Rectal smooth muscle tissue (tissue), 1 donor: ENCODE measurements around the gene SMARCC2.

Experiments used
- H3K27ac ChIP-seq: one replicate; pipeline ENCODE4 v1.7.0; 2013; ENCODE audit warnings: low read depth, low read length, inconsistent platforms
- H3K27me3 ChIP-seq: one replicate; pipeline ENCODE4 v1.7.0; 2013; ENCODE audit warnings: low read length; ENCODE audit not compliant: control insufficient read depth, insufficient read depth
- H3K36me3 ChIP-seq: one replicate; pipeline ENCODE4 v1.7.0; 2013; ENCODE audit warnings: low read length; ENCODE audit not compliant: control insufficient read depth, insufficient read depth
- H3K4me1 ChIP-seq: one replicate; pipeline ENCODE4 v1.7.0; 2013; ENCODE audit warnings: low read length; ENCODE audit not compliant: control insufficient read depth, insufficient read depth
- H3K4me3 ChIP-seq: one replicate; pipeline ENCODE4 v1.7.0; 2013; ENCODE audit warnings: low read length
- H3K9ac ChIP-seq: one replicate; pipeline ENCODE4 v1.7.0; 2013; ENCODE audit warnings: low read length

SMARCC2 gene

GRCh38 chr12:56129942-56130495, 59.3 kb downstream of the SMARCC2 start:
- Histone ChIP-seq H3K36me3 (peaks cover 30% of the 10 kb centered on the region), H3K9ac (no peak overlapping the region), H3K4me3 (peak overlapping the region; percentile 94), H3K27ac (peak overlapping the region; percentile 95), H3K4me1 (peaks cover 19% of the 10 kb centered on the region), H3K27me3 (no peaks in the 10 kb centered on the region)

GRCh38 chr12:56129206-56129941, 59.9 kb downstream of the SMARCC2 start:
- peaks cover 30% of the 10 kb centered on the region for H3K36me3 ChIP-seq
- H3K27ac ChIP-seq = peak overlapping the region; percentile 95
- peak overlapping the region; percentile 77 for H3K9ac ChIP-seq
- H3K4me1 ChIP-seq = peaks cover 19% of the 10 kb centered on the region
- peak overlapping the region; percentile 94 for H3K4me3 ChIP-seq
- no peaks in the 10 kb centered on the region for H3K27me3 ChIP-seq

GRCh38 chr12:56128670-56129205, 60.5 kb downstream of the SMARCC2 start:
- Histone ChIP-seq H3K36me3 (peaks cover 24% of the 10 kb centered on the region), H3K27me3 (no peaks in the 10 kb centered on the region), H3K9ac (peak overlapping the region; percentile 77), H3K4me3 (peak overlapping the region; percentile 94), H3K4me1 (peaks cover 19% of the 10 kb centered on the region), H3K27ac (peak overlapping the region; percentile 95)

- H3K9ac ChIP-seq = peak within 1 kb of the TSS; percentile 77
- no peaks in the 10 kb centered on the region for H3K27me3 ChIP-seq
- H3K27ac ChIP-seq = peak within 1 kb of the TSS; percentile 95
- H3K36me3 ChIP-seq = peaks cover 18% of the 10 kb centered on the region
- peak within 1 kb of the TSS; percentile 94 for H3K4me3 ChIP-seq
- peaks cover 19% of the 10 kb centered on the region for H3K4me1 ChIP-seq
Observed at GRCh38 chr12:56127888-56128669, 61.2 kb downstream of the SMARCC2 start, which contains the start of gene ESYT1. TSS of gene ESYT1 (plus strand) at chr12:56128267. CDS start at chr12:56128320, 53 bp downstream.

GRCh38 chr12:56127485-56127887, 61.8 kb downstream of the SMARCC2 start:
- H3K36me3 ChIP-seq = peaks cover 14% of the 10 kb centered on the region
- peak overlapping the region; percentile 70 for H3K27ac ChIP-seq
- H3K4me1 ChIP-seq = peaks cover 24% of the 10 kb centered on the region
- H3K4me3 ChIP-seq = peak overlapping the region; percentile 46
- no peaks in the 10 kb centered on the region for H3K27me3 ChIP-seq
- no peak overlapping the region for H3K9ac ChIP-seq

- Histone ChIP-seq H3K36me3 (peaks cover 7% of the 10 kb centered on the region), H3K27ac (peak overlapping the region; percentile 70), H3K9ac (no peak overlapping the region), H3K4me3 (peak overlapping the region; percentile 46), H3K4me1 (peaks cover 28% of the 10 kb centered on the region), H3K27me3 (no peaks in the 10 kb centered on the region)
Observed at GRCh38 chr12:56126732-56127239, 62.5 kb downstream of the SMARCC2 start.

DNA sequence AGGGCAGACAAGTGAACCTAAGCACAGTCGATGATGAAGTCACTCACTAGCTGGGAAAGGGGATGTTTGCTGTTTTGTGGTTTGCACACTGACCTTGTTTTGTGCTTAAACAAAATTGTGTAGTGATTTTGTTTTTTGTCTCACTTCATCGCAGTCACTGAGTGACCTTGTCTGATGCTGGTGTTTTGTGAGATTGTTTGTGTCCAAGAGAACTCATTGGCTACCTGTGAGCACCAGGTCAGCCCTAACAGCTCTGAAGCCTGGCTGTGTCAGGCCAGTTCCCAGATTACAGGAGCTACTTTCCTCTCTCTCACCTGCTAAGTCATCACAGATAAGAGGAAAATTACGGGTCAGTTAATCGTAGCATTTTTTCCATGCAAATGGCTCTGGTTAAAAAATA, 65.2 kb downstream of the SMARCC2 start:
- Histone ChIP-seq H3K4me1 (peaks cover 31% of the 10 kb centered on the region), H3K27ac (no peak overlapping the region), H3K9ac (no peak overlapping the region), H3K4me3 (no peak overlapping the region), H3K27me3 (no peaks in the 10 kb centered on the region), H3K36me3 (peaks cover 12% of the 10 kb centered on the region)

DNA sequence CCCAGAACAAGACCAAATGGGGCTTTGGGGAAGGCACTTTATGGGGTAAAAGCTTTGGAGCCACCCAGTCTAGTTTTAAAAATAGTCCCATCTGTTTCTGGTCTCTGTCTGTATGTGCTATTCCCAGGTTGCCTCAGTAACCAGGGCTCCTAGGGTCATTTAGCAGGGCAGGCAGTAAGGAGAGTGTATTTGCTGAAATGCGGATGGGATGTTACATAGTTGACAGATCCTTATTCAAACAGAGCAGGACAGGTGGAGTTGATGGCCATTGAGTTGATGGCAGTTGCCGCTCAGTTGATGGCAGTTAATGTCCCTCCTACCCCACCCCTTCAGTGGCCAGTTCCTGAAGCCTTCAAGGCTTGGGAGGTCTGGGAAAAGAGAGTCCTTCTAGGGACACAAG, 66.6 kb downstream of the SMARCC2 start:
- peaks cover 40% of the 10 kb centered on the region for H3K4me1 ChIP-seq
- H3K27me3 ChIP-seq = no peaks in the 10 kb centered on the region
- H3K4me3 ChIP-seq = no peak overlapping the region
- H3K9ac ChIP-seq = no peak overlapping the region
- peaks cover 12% of the 10 kb centered on the region for H3K36me3 ChIP-seq
- no peak overlapping the region for H3K27ac ChIP-seq

GRCh38 chr12:56121204-56121870, 67.9 kb downstream of the SMARCC2 start:
- no peaks in the 10 kb centered on the region for H3K27me3 ChIP-seq
- no peak overlapping the region for H3K4me3 ChIP-seq
- H3K27ac ChIP-seq = no peak overlapping the region
- no peak overlapping the region for H3K9ac ChIP-seq
- H3K36me3 ChIP-seq = peaks cover 12% of the 10 kb centered on the region
- H3K4me1 ChIP-seq = peaks cover 30% of the 10 kb centered on the region

DNA sequence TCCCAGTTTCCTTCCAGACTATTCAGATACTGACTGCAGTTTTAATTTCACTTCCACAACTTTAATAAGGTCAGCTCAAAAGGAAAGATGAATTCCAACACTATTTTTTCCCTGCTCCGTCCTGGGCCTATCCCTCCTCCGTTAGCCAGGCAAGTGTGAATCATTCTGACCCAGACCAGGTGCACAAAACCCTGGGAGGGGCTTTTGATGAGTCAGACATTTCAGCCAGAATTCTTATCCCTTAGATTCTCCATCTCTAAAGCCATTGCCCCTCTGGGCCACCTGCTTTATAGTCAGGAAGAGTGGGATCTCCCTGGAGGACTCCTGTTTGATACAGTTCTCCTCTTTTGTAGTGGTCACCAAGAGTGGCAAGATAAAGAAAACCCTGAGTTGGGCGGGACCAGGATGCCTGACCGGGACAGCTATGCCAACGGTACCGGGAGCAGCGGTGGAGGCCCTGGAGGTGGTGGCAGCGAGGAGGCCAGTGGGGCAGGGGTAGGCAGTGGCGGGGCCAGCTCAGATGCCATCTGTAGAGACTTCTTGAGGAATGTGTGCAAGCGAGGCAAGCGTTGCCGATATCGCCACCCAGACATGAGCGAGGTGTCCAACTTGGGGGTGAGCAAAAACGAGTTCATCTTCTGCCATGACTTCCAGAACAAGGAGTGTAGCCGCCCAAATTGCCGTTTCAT, 69.0 kb downstream of the SMARCC2 start:
- Histone ChIP-seq H3K4me1 (peaks cover 26% of the 10 kb centered on the region), H3K36me3 (peaks cover 12% of the 10 kb centered on the region), H3K27ac (peak overlapping the region; percentile 91), H3K9ac (no peak overlapping the region), H3K27me3 (no peaks in the 10 kb centered on the region), H3K4me3 (no peak overlapping the region)

DNA sequence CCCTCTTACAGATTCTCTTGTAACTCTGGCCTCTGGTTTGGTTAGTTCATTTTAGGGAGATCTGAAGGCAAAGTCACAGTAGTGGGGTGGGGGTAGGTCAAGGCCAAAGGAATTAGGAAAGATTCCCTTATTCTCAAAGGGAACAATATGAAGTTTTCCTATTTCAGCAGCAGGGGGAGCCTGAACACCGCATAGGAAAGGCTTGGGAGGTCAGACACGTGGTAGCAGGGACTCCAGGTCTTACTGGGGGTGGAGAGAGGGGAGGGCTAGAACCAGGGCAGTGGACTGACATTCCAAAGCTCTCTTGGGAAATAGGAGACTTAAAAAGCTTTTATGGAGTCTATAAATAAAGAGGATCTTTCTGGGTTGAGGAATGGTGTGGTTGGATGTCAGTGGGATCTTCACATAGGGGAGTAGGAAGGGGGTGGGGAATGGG, 69.9 kb downstream of the SMARCC2 start:
- peaks cover 12% of the 10 kb centered on the region for H3K36me3 ChIP-seq
- H3K4me1 ChIP-seq = peaks cover 26% of the 10 kb centered on the region
- no peak overlapping the region for H3K9ac ChIP-seq
- peak overlapping the region; percentile 86 for H3K4me3 ChIP-seq
- H3K27me3 ChIP-seq = no peaks in the 10 kb centered on the region
- peak overlapping the region; percentile 91 for H3K27ac ChIP-seq
